HCT116 (cell line): ENCODE data around the gene NFIA. TPM values are rescaled to one million over a fixed set of nuclear protein-coding genes. Genes with fewer than 3 reads are reported as not detected.

ENCODE experiments used
- ATAC-seq: fragments of 200-7000 bp; cut with Tn5 transposase; 2 replicates; pipeline ENCODE4 v1.9.1; 2020; ENCODE audit warnings: mild to moderate bottlenecking, moderate library complexity
- BruUV-seq: library from RNA; stranded (reverse); fragments of 400-500 nt; replicated peaks from 2 replicates; lab custom pipeline; 2021; lab: Mats Ljungman, UMichigan
- CTCF ChIA-PET: fragments of 300-600 bp; sonication (Branson Sonifier 250); formaldehyde crosslinking; loops from one replicate; lab custom pipeline; 2021; ENCODE audit warnings: antibody characterized with exemption; lab: Charles Lee
- POLR2A ChIA-PET: fragments of 300-600, 350-600 bp; sonication (Branson Sonifier 250); formaldehyde crosslinking; loops from one replicate; lab custom pipeline; 2021; ENCODE audit warnings: antibody characterized with exemption; lab: Charles Lee
- RAD21 ChIA-PET, 2 experiments: fragments of 300-600 bp; sonication (Branson Sonifier 250); formaldehyde crosslinking; loops; one replicate each; lab custom pipeline; 2023; ENCODE audit warnings: low total read pairs in 2 of 2; ENCODE audit not compliant: uncharacterized antibody in 2 of 2, unreplicated experiment in 2 of 2, low non-redundant PET in 1 of 2; lab: Charles Lee
- DNase-seq: peaks from one replicate; pipeline ENCODE4 v3.0.0-alpha.2; 2010; ENCODE audit warnings: low read depth, low spot score
- H2AFZ ChIP-seq: fragments of 200-600 bp; shearing (Covaris generic), sonication (generic); 2 replicates; pipeline ENCODE4 v1.6.1; 2017; ENCODE audit warnings: low read depth, mixed run types, mixed read lengths, antibody characterized with exemption, low read length; ENCODE audit not compliant: poor library complexity, severe bottlenecking
- H3K27ac ChIP-seq: 2 replicates; pipeline ENCODE4 v1.5.1; 2012; ENCODE audit warnings: low read depth, low read length
- H3K27me3 ChIP-seq: fragments of 200-600 bp; sonication (generic); 2 replicates; pipeline ENCODE4 v1.6.1; 2016; ENCODE audit warnings: mixed run types, low read length, mixed read lengths; ENCODE audit not compliant: insufficient read depth
- H3K36me3 ChIP-seq, 2 experiments: fragments of 200-500 bp in 1 of 2; fragments of 200-600 bp in 1 of 2; sonication (Bioruptor generic) in 1 of 2; sonication (generic) in 1 of 2; 2 replicates each; pipeline versions ENCODE4 v1.5.1 to v1.6.1; 2014 to 2016; ENCODE audit warnings: low read length in 2 of 2, inconsistent platforms in 1 of 2, mixed read lengths in 1 of 2, mixed run types in 1 of 2; ENCODE audit not compliant: insufficient read depth in 2 of 2, control insufficient read depth in 1 of 2
- H3K4me1 ChIP-seq, 2 experiments: fragments of 200-600 bp in 1 of 2; sonication (generic) in 1 of 2; 2 replicates each; pipeline versions ENCODE4 v1.5.1 to v1.6.1; 2012 to 2017; ENCODE audit warnings: low read length in 2 of 2, inconsistent platforms in 1 of 2, mild to moderate bottlenecking in 1 of 2, mixed read lengths in 1 of 2, mixed run types in 1 of 2, moderate library complexity in 1 of 2; ENCODE audit not compliant: insufficient read depth in 2 of 2, control insufficient read depth in 1 of 2
- H3K4me2 ChIP-seq: fragments of 200-600 bp; sonication (generic); 2 replicates; pipeline ENCODE4 v1.6.1; 2017; ENCODE audit warnings: mixed run types, low read length, mixed read lengths
- H3K4me3 ChIP-seq, 2 experiments: fragments of 200-600 bp in 1 of 2; sonication (generic) in 1 of 2; replicated peaks in 1 of 2; 2 replicates each; pipeline ENCODE4 v1.5.1; 2011 to 2016; ENCODE audit warnings: low read length in 2 of 2, control low read depth in 1 of 2, low read depth in 1 of 2, mild to moderate bottlenecking in 1 of 2, mixed read lengths in 1 of 2, mixed run types in 1 of 2
- H3K79me2 ChIP-seq: fragments of 200-600 bp; sonication (generic); 2 replicates; pipeline ENCODE4 v1.6.1; 2017; ENCODE audit warnings: mild to moderate bottlenecking, mixed run types, low read length, moderate library complexity, mixed read lengths; ENCODE audit not compliant: insufficient read depth
- H3K9ac ChIP-seq: fragments of 200-600 bp; sonication (generic); 2 replicates; pipeline ENCODE4 v1.6.1; 2016; ENCODE audit warnings: low read length, mixed read lengths
- H3K9me2 ChIP-seq: fragments of 200-600 bp; sonication (generic), shearing (Covaris generic); 2 replicates; pipeline ENCODE4 v1.6.1; 2017; ENCODE audit warnings: mixed run types, mild to moderate bottlenecking, moderate library complexity; ENCODE audit not compliant: insufficient read depth
- H3K9me3 ChIP-seq, 2 experiments: fragments of 200-500 bp in 1 of 2; fragments of 200-600 bp in 1 of 2; sonication (Bioruptor generic) in 1 of 2; sonication (generic) in 1 of 2; 2 replicates each; pipeline ENCODE4 v1.6.1; 2014 to 2017; ENCODE audit warnings: low read length in 2 of 2, mixed read lengths in 2 of 2, inconsistent platforms in 1 of 2, low read depth in 1 of 2, mild to moderate bottlenecking in 1 of 2, mixed run types in 1 of 2, moderate library complexity in 1 of 2; ENCODE audit not compliant: control insufficient read depth in 1 of 2, insufficient read depth in 1 of 2
- H4K20me1 ChIP-seq: fragments of 200-600 bp; sonication (generic), shearing (Covaris generic); 2 replicates; pipeline ENCODE4 v1.6.1; 2017; ENCODE audit warnings: mixed run types, mild to moderate bottlenecking, moderate library complexity; ENCODE audit not compliant: insufficient read depth
- CEBPB ChIP-seq: IDR thresholded peaks from 2 replicates; pipeline ENCODE4 v1.6.1; 2012; ENCODE audit warnings: low read depth
- CTCF ChIP-seq, 3 experiments: fragments of 200-600 bp in 1 of 3; sonication (generic) in 1 of 3; IDR thresholded peaks in 2 of 3; conservative IDR thresholded peaks in 1 of 3; 2 replicates each; pipeline ENCODE4 v1.5.1; 2012 to 2017; ENCODE audit warnings: low read depth in 2 of 3, low read length in 2 of 3, antibody characterized with exemption in 1 of 3, borderline replicate concordance in 1 of 3, control low read depth in 1 of 3, mild to moderate bottlenecking in 1 of 3, mixed read lengths in 1 of 3, mixed run types in 1 of 3, moderate library complexity in 1 of 3; ENCODE audit not compliant: insufficient read depth in 1 of 3
- EGR1 ChIP-seq: IDR thresholded peaks from 2 replicates; pipeline ENCODE4 v1.6.1; 2012; ENCODE audit warnings: low read depth
- EZH2 ChIP-seq: fragments of 200-600 bp; sonication (generic); IDR thresholded peaks from 2 replicates; pipeline ENCODE4 v1.6.1; 2017; ENCODE audit warnings: antibody characterized with exemption, mixed run types
- EZH2phosphoT487 ChIP-seq: fragments of 200-600 bp; IDR thresholded peaks from 2 replicates; pipeline ENCODE4 v1.6.1; 2018; ENCODE audit warnings: antibody characterized with exemption, borderline replicate concordance
- FOSL1 ChIP-seq: IDR thresholded peaks from 2 replicates; pipeline ENCODE4 v1.6.1; 2012; ENCODE audit warnings: low read depth
- POLR2A ChIP-seq: IDR thresholded peaks from 2 replicates; pipeline ENCODE4 v1.7.0; 2011; ENCODE audit warnings: borderline replicate concordance; ENCODE audit not compliant: insufficient read depth, insufficient read length; ENCODE audit errors: extremely low read depth
- POLR2AphosphoS5 ChIP-seq: IDR thresholded peaks from 2 replicates; pipeline ENCODE4 v1.6.1; 2011; ENCODE audit warnings: mild to moderate bottlenecking, low read depth, low read length, moderate library complexity
- TCF7L2 ChIP-seq: IDR thresholded peaks from 2 replicates; pipeline ENCODE4 v1.7.0; 2011; ENCODE audit warnings: borderline replicate concordance, inconsistent platforms; ENCODE audit not compliant: insufficient read depth, insufficient read length; ENCODE audit errors: extremely low read depth
- YY1 ChIP-seq: IDR thresholded peaks from 2 replicates; pipeline ENCODE4 v1.6.1; 2011; ENCODE audit warnings: low read length, low read depth, moderate library complexity, mild to moderate bottlenecking; ENCODE audit not compliant: insufficient replicate concordance; ENCODE audit errors: extremely low read depth
- ZBTB33 ChIP-seq: IDR thresholded peaks from 2 replicates; pipeline ENCODE4 v1.6.1; 2011; ENCODE audit warnings: mild to moderate bottlenecking, low read length, moderate library complexity; ENCODE audit not compliant: insufficient replicate concordance; ENCODE audit errors: extremely low read depth
- ZFX ChIP-seq: fragments of 450-650 bp; IDR thresholded peaks from 2 replicates; pipeline ENCODE4 v1.6.1; 2017
- ZNF274 ChIP-seq: fragments of 200-500 bp; sonication (Bioruptor generic); IDR thresholded peaks from 2 replicates; pipeline ENCODE4 v1.6.1; 2014; ENCODE audit warnings: mild to moderate bottlenecking, low read depth, low read length, inconsistent platforms
- intact Hi-C: fragments of 100-400 bp; cut with micrococcal nuclease; formaldehyde crosslinking; loops from 2 replicates; pipeline ENCODE4 v1.10.0; 2022
- total RNA-seq: library from RNA; stranded (reverse); gene quantifications from one replicate; pipeline ENCODE4 v1.2.1, GENCODE V29; 2021; ENCODE audit not compliant: unreplicated experiment
- TF ChIP-seq, protein P1 (sequence below): IDR thresholded peaks from 2 replicates; pipeline ENCODE4 v1.6.1; 2012

The NFIA gene
- total RNA-seq, 1 experiment from 2014 or later, result 17.2 TPM

DNA sequence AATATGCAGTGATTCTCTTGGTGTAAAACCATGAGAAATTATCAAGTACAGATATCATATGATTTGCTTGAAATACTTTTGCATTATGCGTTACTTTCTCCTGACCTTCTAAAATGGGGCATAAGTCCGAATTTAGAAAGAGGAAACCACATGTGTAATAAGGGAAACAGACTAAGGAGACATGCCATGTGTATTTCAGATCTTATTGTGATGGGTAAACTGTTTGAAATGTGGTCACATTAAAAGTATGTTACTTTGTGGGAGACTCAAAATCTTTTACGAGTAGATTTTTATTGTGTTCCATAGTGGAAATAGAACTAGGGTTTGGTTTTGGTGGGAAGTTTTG is 173.0 kb downstream of the NFIA start:
- ChIA-PET CTCF (interaction anchor here (1.2 kb wide), 1 partner anchor 12 kb away, joined by 3 read pairs; no protein-coding TSS in a partner anchor), RAD21 (no interaction called here), POLR2A (no interaction called here)
- Histone ChIP-seq H3K4me2 (no peak overlapping the region), H3K9me3 (no peaks in the 10 kb centered on the region), H3K79me2 (no peaks in the 10 kb centered on the region), H3K4me3 (no peak overlapping the region), H3K9ac (no peak overlapping the region), H3K4me1 (no peaks in the 10 kb centered on the region), H4K20me1 (no peaks in the 10 kb centered on the region), H2AFZ (no peak overlapping the region), H3K27me3 (no peaks in the 10 kb centered on the region), H3K9me2 (no peaks in the 10 kb centered on the region), H3K36me3 (no peaks in the 10 kb centered on the region), H3K27ac (no peak overlapping the region)
- BruUV-seq, result no TSS peak
- intact Hi-C loops, result no loop called here
- no peak for TF ChIP-seq FOSL1
- ATAC-seq, result no peak
- DNase-seq, result no peak

- Histone ChIP-seq H3K27me3 (no peaks in the 10 kb centered on the region), H4K20me1 (no peaks in the 10 kb centered on the region), H3K9me2 (no peaks in the 10 kb centered on the region), H3K4me3 (no peak overlapping the region), H3K36me3 (no peaks in the 10 kb centered on the region), H3K4me2 (no peak overlapping the region), H3K9ac (no peak overlapping the region), H3K79me2 (no peaks in the 10 kb centered on the region), H3K27ac (no peak overlapping the region), H2AFZ (no peak overlapping the region), H3K4me1 (no peaks in the 10 kb centered on the region), H3K9me3 (no peaks in the 10 kb centered on the region)
- POLR2A ChIA-PET, result no interaction called here
- no peak for DNase-seq
- BruUV-seq, result no TSS peak
- CTCF ChIA-PET, result no interaction called here
- RAD21 ChIA-PET, result no interaction called here
- no peak for ATAC-seq
- intact Hi-C loops, result no loop called here
- TF ChIP-seq CEBPB, result no peak
- no peak for TF ChIP-seq ZFX
- no peak for TF ChIP-seq EZH2phosphoT487
- TF ChIP-seq YY1, result no peak
- no peak for TF ChIP-seq EGR1
- TF ChIP-seq ZBTB33, result no peak
- TF ChIP-seq, protein P1, sequence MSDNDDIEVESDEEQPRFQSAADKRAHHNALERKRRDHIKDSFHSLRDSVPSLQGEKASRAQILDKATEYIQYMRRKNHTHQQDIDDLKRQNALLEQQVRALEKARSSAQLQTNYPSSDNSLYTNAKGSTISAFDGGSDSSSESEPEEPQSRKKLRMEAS, result no peak
- no peak for TF ChIP-seq FOSL1
- TF ChIP-seq POLR2AphosphoS5, result no peak
- no peak for TF ChIP-seq EZH2
- no peak for TF ChIP-seq ZNF274
- no peak for TF ChIP-seq CTCF (IDR thresholded peaks at IDR 0.05 in 2 of 3, conservative IDR thresholded peaks at IDR 0.05 in 1 of 3; ENCODE audit: borderline replicate concordance in 1 of 3, insufficient read depth in 1 of 3, low read depth in 2 of 3, low read length in 2 of 3)
- no peak for TF ChIP-seq POLR2A
- TF ChIP-seq TCF7L2, result no peak
Measured at GRCh38 chr1:61259379-61260148, 177.2 kb downstream of the NFIA start.
